ENCODE data around the gene NUMB.

The NUMB gene

GRCh38 chr14:73232984-73233383, 225.4 kb downstream of the NUMB start:
- no peak for DNase-seq (ENCODE audit: low read depth)

- no peak for DNase-seq (ENCODE audit: low read depth)
These were observed 226.1 kb downstream of the NUMB start for GRCh38 chr14:73231981-73232851.

DNA sequence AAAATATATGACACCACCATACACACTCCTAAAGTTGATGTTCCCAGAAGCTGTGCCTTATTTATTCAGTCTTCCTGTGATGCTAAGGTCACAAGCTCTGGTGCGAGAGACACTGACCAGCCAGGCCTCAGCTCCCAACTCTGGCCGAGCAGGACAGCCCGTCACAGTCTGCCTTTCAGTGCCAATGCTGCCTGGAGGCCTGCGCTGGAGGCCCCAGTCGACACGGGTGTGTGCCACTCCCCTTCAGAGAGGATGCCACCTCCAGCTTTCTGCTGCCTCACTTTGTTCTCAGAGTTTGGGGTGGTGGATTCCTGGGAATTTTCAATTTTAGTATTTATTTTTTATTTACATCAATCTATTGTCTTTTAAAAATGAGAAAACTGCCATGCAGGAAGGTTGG, 228.3 kb downstream of the NUMB start:
- DNase-seq (ENCODE audit: low read depth) = no peak

DNA sequence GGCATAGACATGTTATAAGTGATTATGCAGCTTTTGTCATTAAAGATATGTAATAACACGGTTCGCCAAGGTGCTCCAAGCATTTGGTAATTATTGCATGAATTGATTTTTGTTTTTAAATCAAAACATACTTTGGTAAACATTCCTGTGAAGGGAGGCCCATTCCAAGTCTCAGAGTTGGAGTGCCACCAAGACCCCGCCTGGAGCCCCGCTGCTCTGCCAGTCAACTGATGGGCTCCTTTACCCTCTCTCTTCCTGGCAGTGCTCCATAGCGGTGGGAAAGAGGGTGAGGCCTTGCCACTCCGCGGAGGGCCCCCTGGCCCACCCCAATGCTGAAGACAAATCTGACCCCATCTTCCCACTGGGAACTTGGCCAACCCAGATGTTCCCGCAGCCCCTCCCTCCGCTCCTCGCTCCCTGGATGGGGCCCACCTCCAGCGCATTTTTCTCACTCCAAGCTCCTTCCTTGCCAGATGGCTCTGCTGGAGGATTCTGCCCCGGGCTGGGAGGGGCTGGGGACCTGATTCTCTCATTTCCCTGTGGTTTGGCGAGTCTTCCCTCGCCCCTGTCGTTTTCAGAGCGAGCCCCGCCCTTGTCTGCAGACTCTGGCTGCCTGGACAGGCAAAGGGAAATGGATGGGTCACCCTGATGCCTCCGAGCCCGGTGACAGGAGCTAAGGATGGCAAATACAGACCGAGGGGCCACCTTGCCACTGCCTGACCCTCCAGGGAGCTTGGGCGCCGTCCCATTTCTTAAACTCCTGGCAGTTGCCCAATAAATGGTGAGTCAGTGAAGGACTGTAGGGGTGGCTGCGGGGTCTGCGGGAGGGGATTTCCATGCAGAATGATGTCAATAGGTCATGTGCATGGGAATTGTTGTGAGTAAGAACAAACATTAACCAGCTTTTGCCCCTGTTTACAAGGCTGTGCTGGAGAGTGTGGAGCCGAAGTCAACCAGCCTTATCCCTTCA, 230.2 kb downstream of the NUMB start:
- peak; percentile 75 for DNase-seq (ENCODE audit: low read depth)

DNA sequence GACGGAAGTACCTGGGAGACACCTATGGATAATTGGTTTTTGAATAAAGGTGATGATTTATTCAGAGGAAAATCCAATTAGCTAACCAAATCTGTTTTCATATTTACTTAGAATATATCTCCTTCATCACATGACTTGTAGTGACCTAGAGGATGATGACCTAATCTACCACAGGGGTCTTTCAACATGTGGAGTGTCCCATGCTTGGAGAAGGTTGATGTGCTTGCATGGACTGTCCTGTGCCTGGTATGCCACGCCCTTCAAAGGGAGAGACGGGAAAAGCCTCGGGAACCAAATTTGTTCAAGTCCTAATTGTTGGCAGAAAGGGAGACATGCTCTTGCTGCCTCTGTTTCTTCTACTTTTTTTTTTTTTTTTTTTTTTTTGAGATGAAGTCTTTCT, 232.8 kb downstream of the NUMB start:
- DNase-seq (ENCODE audit: low read depth) = no peak

Measured in fibroblast of the conjunctiva (primary cell).